Panc1 (cell line): ENCODE results near the gene SPACA7.

Experiments used
- CTCF ChIP-seq: fragments of 450-650 bp; IDR thresholded peaks from 2 replicates; pipeline ENCODE4 v1.5.1; 2017; ENCODE audit warnings: mild to moderate bottlenecking
- POLR2AphosphoS5 ChIP-seq: IDR thresholded peaks from 2 replicates; pipeline ENCODE4 v1.6.1; 2012; ENCODE audit warnings: mild to moderate bottlenecking, low read depth, low read length, moderate library complexity

GRCh38 chr13:112468069-112468468 is 91.9 kb downstream of the SPACA7 start:
- TF ChIP-seq CTCF, result no peak
- TF ChIP-seq POLR2AphosphoS5, result no peak
